ENCODE measurements around the gene ATP11A.

Gene ATP11A

GRCh38 chr13:112928020-112928971, 238.5 kb downstream of the ATP11A start:
- no peak for DNase-seq (ENCODE audit: low read depth in 2 of 2)

GRCh38 chr13:112928972-112929782, 239.3 kb downstream of the ATP11A start:
- peak; percentile 14 to 17 for DNase-seq (ENCODE audit: low read depth in 2 of 2)

GRCh38 chr13:112929783-112930055, 239.9 kb downstream of the ATP11A start:
- no peak for DNase-seq (ENCODE audit: low read depth in 2 of 2)

- no peak for DNase-seq (ENCODE audit: low read depth in 2 of 2)
Measured at GRCh38 chr13:112930192-112930591, 240.4 kb downstream of the ATP11A start.

- peak; percentile 37 to 44 for DNase-seq (ENCODE audit: low read depth in 2 of 2)
Measured at GRCh38 chr13:112931028-112931934, 241.4 kb downstream of the ATP11A start.

- no peak for DNase-seq (ENCODE audit: low read depth in 2 of 2)
Measured at GRCh38 chr13:112932971-112933370, 243.1 kb downstream of the ATP11A start.

- DNase-seq (ENCODE audit: low read depth in 2 of 2) = no peak
Measured at GRCh38 chr13:112933649-112934048, 243.8 kb downstream of the ATP11A start.

GRCh38 chr13:112934078-112934477, 244.2 kb downstream of the ATP11A start:
- no peak for DNase-seq (ENCODE audit: low read depth in 2 of 2)
